GM18520 (cell line): ENCODE data around the gene AGPAT4.

Source experiments
- ATAC-seq: cut with Tn5 transposase; IDR thresholded peaks from one replicate; pipeline ENCODE4 v1.9.1; 2021; ENCODE audit not compliant: unreplicated experiment

AGPAT4 gene

GRCh38 chr6:161080263-161080970 is 193.4 kb downstream of the AGPAT4 start:
- no peak for ATAC-seq
